Mucosa of descending colon (tissue), 3 donors: Measurements from ENCODE around the gene TMEM164. TPM values are rescaled to one million over a fixed set of nuclear protein-coding genes. Genes with fewer than 3 reads are reported as not detected.

Source experiments
- ATAC-seq: fragments of 200-7000 bp; cut with Tn5 transposase; one replicate; pipeline ENCODE4 v1.9.1; 2020; ENCODE audit warnings: mild to moderate bottlenecking, moderate library complexity
- DNase-seq, 3 donors: peaks; one replicate each; pipeline ENCODE4 v3.0.0-alpha.2; 2020
- H3K36me3 ChIP-seq: fragments of 200-600 bp; one replicate; pipeline ENCODE4 v1.8.0; 2021; ENCODE audit warnings: low read depth, mild to moderate bottlenecking
- H3K4me1 ChIP-seq: fragments of 200-600 bp; one replicate; pipeline ENCODE4 v1.8.0; 2021; ENCODE audit warnings: low read depth, mild to moderate bottlenecking
- H3K4me3 ChIP-seq: fragments of 200-600 bp; one replicate; pipeline ENCODE4 v1.8.0; 2021; ENCODE audit warnings: mild to moderate bottlenecking
- H3K9me3 ChIP-seq: fragments of 200-600 bp; one replicate; pipeline ENCODE4 v1.8.0; 2021; ENCODE audit warnings: mild to moderate bottlenecking
- intact Hi-C, 2 donors: fragments of 100-400 bp; cut with DNase I in 1 of 2; cut with micrococcal nuclease in 1 of 2; formaldehyde crosslinking; loops; one replicate each; pipeline versions ENCODE4 v1.11.0 to v1.11.1; 2022; cut with DNase I, micrococcal nuclease
- total RNA-seq, 3 donors: library from RNA; stranded (reverse); fragmentation: NEBNext Ultra II Directional in 2 of 3; extraction: Animal tissue kit (Norgen Biotek cat#: 25700) in 2 of 3; gene quantifications; one replicate each; pipeline versions ENCODE4 v1.2.1 to v1.2.4, GENCODE V29; 2021 to 2023
- TF ChIP-seq, protein P1 (sequence below): fragments of 200-600 bp; IDR thresholded peaks from one replicate; pipeline ENCODE4 v1.8.0; 2022; ENCODE audit warnings: antibody characterized with exemption, mild to moderate bottlenecking
- donor health status: DM: no; HTN: no; CAD: no; lungs with moderate emphysema.
- donor health status: DM: no; HTN: no; CAD: no.
- donor health status: DM: no; HTN: yes; CAD: no.

The TMEM164 gene
- total RNA-seq, 3 donors from 2014 or later: 58.6 to 103 (median 95.4) TPM

- H3K9me3 ChIP-seq: no peaks in the 10 kb centered on the region
- ATAC-seq: no peak
- no peaks in the 10 kb centered on the region for H3K4me1 ChIP-seq
- TF ChIP-seq, protein P1, sequence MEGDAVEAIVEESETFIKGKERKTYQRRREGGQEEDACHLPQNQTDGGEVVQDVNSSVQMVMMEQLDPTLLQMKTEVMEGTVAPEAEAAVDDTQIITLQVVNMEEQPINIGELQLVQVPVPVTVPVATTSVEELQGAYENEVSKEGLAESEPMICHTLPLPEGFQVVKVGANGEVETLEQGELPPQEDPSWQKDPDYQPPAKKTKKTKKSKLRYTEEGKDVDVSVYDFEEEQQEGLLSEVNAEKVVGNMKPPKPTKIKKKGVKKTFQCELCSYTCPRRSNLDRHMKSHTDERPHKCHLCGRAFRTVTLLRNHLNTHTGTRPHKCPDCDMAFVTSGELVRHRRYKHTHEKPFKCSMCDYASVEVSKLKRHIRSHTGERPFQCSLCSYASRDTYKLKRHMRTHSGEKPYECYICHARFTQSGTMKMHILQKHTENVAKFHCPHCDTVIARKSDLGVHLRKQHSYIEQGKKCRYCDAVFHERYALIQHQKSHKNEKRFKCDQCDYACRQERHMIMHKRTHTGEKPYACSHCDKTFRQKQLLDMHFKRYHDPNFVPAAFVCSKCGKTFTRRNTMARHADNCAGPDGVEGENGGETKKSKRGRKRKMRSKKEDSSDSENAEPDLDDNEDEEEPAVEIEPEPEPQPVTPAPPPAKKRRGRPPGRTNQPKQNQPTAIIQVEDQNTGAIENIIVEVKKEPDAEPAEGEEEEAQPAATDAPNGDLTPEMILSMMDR: no peak
- intact Hi-C loops: no loop called here
- H3K36me3 ChIP-seq: no peaks in the 10 kb centered on the region
- DNase-seq: no peak
- H3K4me3 ChIP-seq: no peak overlapping the region
Observed at GRCh38 chrX:110050386-110050785, 47.5 kb downstream of the TMEM164 start.

DNA sequence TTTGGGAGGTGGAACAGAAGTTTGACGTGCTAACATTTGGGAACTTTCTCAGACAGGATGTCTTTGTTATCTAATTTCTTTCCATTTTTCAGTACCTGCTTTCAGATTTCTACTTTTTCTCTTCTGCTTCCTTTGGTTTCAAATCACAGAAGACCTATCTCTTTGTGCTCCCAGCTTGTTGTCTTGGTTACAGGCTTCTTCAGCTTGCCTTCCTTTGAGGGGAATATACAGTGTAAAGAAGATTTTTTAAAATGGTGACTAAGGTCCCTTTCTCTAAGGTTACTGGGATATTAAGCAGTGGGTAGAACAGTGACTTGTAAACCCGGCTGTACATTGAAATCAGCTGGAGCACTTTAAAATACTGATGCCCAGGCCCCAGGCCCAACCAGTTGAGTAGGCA is 48.0 kb downstream of the TMEM164 start:
- intact Hi-C loops: no loop called here
- DNase-seq (no peak), ATAC-seq (no peak)
- no peaks in the 10 kb centered on the region for H3K36me3 ChIP-seq
- H3K4me3 ChIP-seq: no peak overlapping the region
- H3K9me3 ChIP-seq: no peaks in the 10 kb centered on the region
- TF ChIP-seq, protein P1: no peak
- H3K4me1 ChIP-seq: no peaks in the 10 kb centered on the region

- intact Hi-C loops: no loop called here
- DNase-seq: no peak
- TF ChIP-seq, protein P1: no peak
- H3K36me3 ChIP-seq: no peaks in the 10 kb centered on the region
- H3K9me3 ChIP-seq: no peaks in the 10 kb centered on the region
- no peak for ATAC-seq
- no peaks in the 10 kb centered on the region for H3K4me1 ChIP-seq
- H3K4me3 ChIP-seq: no peak overlapping the region
Observed at GRCh38 chrX:110051559-110051958, 48.6 kb downstream of the TMEM164 start.

- Histone ChIP-seq H3K4me1 (no peaks in the 10 kb centered on the region), H3K36me3 (no peaks in the 10 kb centered on the region), H3K4me3 (no peak overlapping the region), H3K9me3 (no peaks in the 10 kb centered on the region)
- no peak for ATAC-seq
- intact Hi-C loops: no loop called here
- no peak for DNase-seq
- TF ChIP-seq, protein P1: no peak
Observed at GRCh38 chrX:110052303-110052702, 49.4 kb downstream of the TMEM164 start.

DNA sequence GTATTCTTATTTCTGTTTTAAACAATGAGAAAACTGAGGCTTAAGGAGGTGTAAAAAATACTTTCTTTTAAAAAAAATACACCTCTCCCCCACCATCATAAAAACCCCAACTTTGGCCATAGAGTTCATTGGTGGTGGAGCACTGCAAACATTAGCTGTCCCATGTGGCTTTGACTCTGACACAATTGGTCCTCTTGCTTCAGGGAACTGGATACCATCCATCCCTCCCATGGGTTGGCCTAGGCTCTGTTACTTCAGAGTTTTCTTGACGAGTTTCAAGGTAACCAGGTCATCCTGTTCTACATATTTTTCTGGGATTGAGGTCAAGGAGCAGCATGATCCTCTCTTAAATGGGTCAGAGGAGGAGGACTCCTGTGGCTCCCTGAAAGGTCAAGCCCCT is 50.5 kb downstream of the TMEM164 start:
- TF ChIP-seq, protein P1: no peak
- ATAC-seq (no peak), DNase-seq (no peak)
- intact Hi-C loops: no loop called here
- no peaks in the 10 kb centered on the region for H3K4me1 ChIP-seq
- no peaks in the 10 kb centered on the region for H3K9me3 ChIP-seq
- no peak overlapping the region for H3K4me3 ChIP-seq
- H3K36me3 ChIP-seq: no peaks in the 10 kb centered on the region

DNA sequence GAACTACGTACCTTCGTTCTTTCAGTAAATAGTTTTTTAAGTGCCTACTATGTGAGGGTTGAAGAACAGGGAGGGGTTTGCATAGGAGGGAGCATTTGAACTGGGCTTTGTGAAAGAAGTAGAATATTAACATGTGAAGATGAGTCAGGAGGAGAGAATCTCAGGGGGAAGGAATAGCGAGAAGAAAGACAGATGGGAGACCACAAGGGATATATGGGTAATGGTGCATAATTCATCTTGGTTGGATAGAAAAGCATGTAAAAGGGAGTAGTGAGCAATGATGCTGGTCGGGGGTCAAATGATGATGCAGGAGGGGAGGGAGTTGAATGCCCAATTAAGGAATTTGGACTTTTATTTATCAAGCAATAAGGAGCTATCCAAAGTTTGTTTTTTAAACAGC is 52.7 kb downstream of the TMEM164 start:
- Histone ChIP-seq H3K4me3 (no peak overlapping the region), H3K9me3 (no peaks in the 10 kb centered on the region), H3K4me1 (no peaks in the 10 kb centered on the region), H3K36me3 (no peaks in the 10 kb centered on the region)
- DNase-seq (no peak), ATAC-seq (no peak)
- TF ChIP-seq, protein P1: no peak
- intact Hi-C loops: no loop called here
